Upper lobe of right lung (tissue), 1 donor: Measurements from ENCODE around the gene ARHGAP42. TPM values are rescaled to one million over a fixed set of nuclear protein-coding genes. Genes with fewer than 3 reads are reported as not detected.

Experiments
- ATAC-seq: fragments of 200-7000 bp; cut with Tn5 transposase; one replicate; pipeline ENCODE4 v1.9.1; 2020; ENCODE audit warnings: mild to moderate bottlenecking, moderate library complexity
- DNase-seq: peaks from one replicate; pipeline ENCODE4 v3.0.0-alpha.2; 2020
- H3K27ac ChIP-seq: fragments of 200-600 bp; one replicate; pipeline ENCODE4 v1.8.0; 2022
- H3K27me3 ChIP-seq: fragments of 200-600 bp; one replicate; pipeline ENCODE4 v1.8.0; 2022; ENCODE audit warnings: mild to moderate bottlenecking
- H3K36me3 ChIP-seq: fragments of 200-600 bp; one replicate; pipeline ENCODE4 v1.8.0; 2022
- H3K4me1 ChIP-seq: fragments of 200-600 bp; one replicate; pipeline ENCODE4 v1.8.0; 2022
- H3K4me3 ChIP-seq: fragments of 200-600 bp; one replicate; pipeline ENCODE4 v1.8.0; 2022; ENCODE audit warnings: mild to moderate bottlenecking
- H3K9me3 ChIP-seq: fragments of 200-600 bp; one replicate; pipeline ENCODE4 v1.8.0; 2022
- CTCF ChIP-seq: fragments of 200-600 bp; IDR thresholded peaks from one replicate; pipeline ENCODE4 v1.8.0; 2022; ENCODE audit warnings: antibody characterized with exemption
- intact Hi-C: fragments of 100-400 bp; cut with DNase I; formaldehyde crosslinking; loops from one replicate; pipeline ENCODE4 v1.11.0; 2022
- total RNA-seq: library from RNA; stranded (reverse); fragmentation: NEBNext Ultra II Directional; extraction: Animal tissue kit (Norgen Biotek cat#: 25700); gene quantifications from one replicate; pipeline ENCODE4 v1.2.1, GENCODE V29; 2021
- donor health status: DM: no; HTN: yes; CAD: no; lungs with severe emphysema.

The ARHGAP42 gene
- total RNA-seq, 1 donor from 2014 or later = 19.8 TPM

- Histone ChIP-seq H3K4me3 (no peak overlapping the region), H3K36me3 (no peaks in the 10 kb centered on the region), H3K9me3 (no peaks in the 10 kb centered on the region), H3K4me1 (peaks cover 9% of the 10 kb centered on the region), H3K27ac (no peak overlapping the region), H3K27me3 (no peaks in the 10 kb centered on the region)
- no peak for TF ChIP-seq CTCF
- DNase-seq (no peak), ATAC-seq (no peak)
- intact Hi-C loops = no loop called here
Measured at GRCh38 chr11:100715165-100715761, 28.2 kb downstream of the ARHGAP42 start.

GRCh38 chr11:100716838-100717237 is 29.8 kb downstream of the ARHGAP42 start:
- DNase-seq = no peak

GRCh38 chr11:100719362-100719761 is 32.3 kb downstream of the ARHGAP42 start:
- DNase-seq (no peak), ATAC-seq (no peak)
- intact Hi-C loops = no loop called here
- Histone ChIP-seq H3K27me3 (no peaks in the 10 kb centered on the region), H3K36me3 (no peaks in the 10 kb centered on the region), H3K27ac (peak overlapping the region; percentile 33), H3K4me3 (no peak overlapping the region), H3K9me3 (no peaks in the 10 kb centered on the region), H3K4me1 (peaks cover 9% of the 10 kb centered on the region)
- no peak for TF ChIP-seq CTCF

More at GRCh38 chr11:100716838-100717237, 29.8 kb downstream of the ARHGAP42 start:
- H3K4me3 ChIP-seq = no peak overlapping the region
- no peak for TF ChIP-seq CTCF
- intact Hi-C loops = no loop called here
- no peaks in the 10 kb centered on the region for H3K9me3 ChIP-seq
- no peak for ATAC-seq
- no peak overlapping the region for H3K27ac ChIP-seq
- peaks cover 9% of the 10 kb centered on the region for H3K4me1 ChIP-seq
- H3K27me3 ChIP-seq = no peaks in the 10 kb centered on the region
- H3K36me3 ChIP-seq = no peaks in the 10 kb centered on the region

GRCh38 chr11:100719809-100720221 is 32.7 kb downstream of the ARHGAP42 start:
- ATAC-seq (peak; percentile 84), DNase-seq (no peak)
- intact Hi-C loops = no loop called here
- H3K4me1 ChIP-seq = peaks cover 9% of the 10 kb centered on the region
- H3K27me3 ChIP-seq = no peaks in the 10 kb centered on the region
- no peak overlapping the region for H3K4me3 ChIP-seq
- no peaks in the 10 kb centered on the region for H3K9me3 ChIP-seq
- no peak for TF ChIP-seq CTCF
- peak overlapping the region; percentile 33 for H3K27ac ChIP-seq
- no peaks in the 10 kb centered on the region for H3K36me3 ChIP-seq

- Histone ChIP-seq H3K36me3 (no peaks in the 10 kb centered on the region), H3K27ac (no peak overlapping the region), H3K9me3 (no peaks in the 10 kb centered on the region), H3K27me3 (no peaks in the 10 kb centered on the region), H3K4me1 (no peaks in the 10 kb centered on the region), H3K4me3 (no peak overlapping the region)
- intact Hi-C loops = no loop called here
- TF ChIP-seq CTCF = no peak
- DNase-seq (no peak), ATAC-seq (no peak)
Measured at GRCh38 chr11:100726680-100727079, 39.6 kb downstream of the ARHGAP42 start.

- DNase-seq (no peak), ATAC-seq (no peak)
- intact Hi-C loops = no loop called here
- TF ChIP-seq CTCF = no peak
- H3K4me3 ChIP-seq = no peak overlapping the region
- no peaks in the 10 kb centered on the region for H3K9me3 ChIP-seq
- H3K4me1 ChIP-seq = no peaks in the 10 kb centered on the region
- H3K27ac ChIP-seq = no peak overlapping the region
- H3K27me3 ChIP-seq = no peaks in the 10 kb centered on the region
- H3K36me3 ChIP-seq = no peaks in the 10 kb centered on the region
Measured at GRCh38 chr11:100727410-100727809, 40.3 kb downstream of the ARHGAP42 start.
